Keratinocyte (primary cell): Measurements from ENCODE around the gene CISD1. TPM values are rescaled to one million over a fixed set of nuclear protein-coding genes. Genes with fewer than 3 reads are reported as not detected.
A peak's percentile ranks its signal among the peaks of the same experiment; 100 is the strongest.

Source experiments
- DNase-seq: peaks from one replicate; pipeline ENCODE4 v3.0.0-alpha.2; 2011; ENCODE audit warnings: low read depth, missing footprints, low spot score
- FAIRE-seq: peaks from 2 replicates; lab custom pipeline; 2011; peaks lifted over from hg19 to GRCh38; lab: Jason Lieb, UNC
- H2AFZ ChIP-seq: 2 replicates; pipeline ENCODE4 v1.6.0; 2012; ENCODE audit warnings: low read length, control low read depth, inconsistent platforms; ENCODE audit not compliant: control insufficient read depth
- H3K27ac ChIP-seq: 2 replicates; pipeline ENCODE4 v1.5.1; 2011; ENCODE audit warnings: low read length; ENCODE audit not compliant: control insufficient read depth, insufficient read depth
- H3K27me3 ChIP-seq: 3 replicates; pipeline ENCODE4 v1.6.0; 2011; ENCODE audit warnings: low read length; ENCODE audit not compliant: control insufficient read depth, insufficient read depth; ENCODE audit errors: extremely low read depth
- H3K36me3 ChIP-seq, 2 experiments: 2 replicates in 1 of 2; 3 replicates in 1 of 2; pipeline ENCODE4 v1.5.1; 2011; ENCODE audit warnings: low read length in 2 of 2, mild to moderate bottlenecking in 1 of 2; ENCODE audit not compliant: control insufficient read depth in 2 of 2, insufficient read depth in 2 of 2; ENCODE audit errors: extremely low read depth in 1 of 2
- H3K4me1 ChIP-seq: 3 replicates; pipeline ENCODE4 v1.5.1; 2011; ENCODE audit warnings: low read length; ENCODE audit not compliant: control insufficient read depth, insufficient read depth; ENCODE audit errors: extremely low read depth
- H3K4me2 ChIP-seq: 3 replicates; pipeline ENCODE4 v1.6.0; 2011; ENCODE audit warnings: low read depth, low read length; ENCODE audit not compliant: control insufficient read depth, insufficient read depth; ENCODE audit errors: extremely low read depth
- H3K4me3 ChIP-seq, 3 experiments: fragments of 200-600 bp in 1 of 3; sonication (generic) in 1 of 3; 2 replicates in 2 of 3; 3 replicates in 1 of 3; pipeline ENCODE4 v1.5.1; 2011 to 2016; ENCODE audit warnings: low read length in 3 of 3, mild to moderate bottlenecking in 3 of 3, control low read depth in 2 of 3, inconsistent platforms in 1 of 3, low read depth in 1 of 3, mixed read lengths in 1 of 3, mixed run types in 1 of 3, moderate library complexity in 1 of 3; ENCODE audit not compliant: control insufficient read depth in 2 of 3, insufficient read depth in 2 of 3; ENCODE audit errors: extremely low read depth in 1 of 3
- H3K79me2 ChIP-seq: 2 replicates; pipeline ENCODE4 v1.6.0; 2012; ENCODE audit warnings: low read length; ENCODE audit not compliant: control insufficient read depth, insufficient read depth
- H3K9ac ChIP-seq: 3 replicates; pipeline ENCODE4 v1.6.0; 2011; ENCODE audit warnings: low read length; ENCODE audit not compliant: control insufficient read depth, insufficient read depth; ENCODE audit errors: extremely low read depth
- H3K9me1 ChIP-seq: 3 replicates; pipeline ENCODE4 v1.6.0; 2011; ENCODE audit warnings: low read length; ENCODE audit not compliant: control insufficient read depth, insufficient read depth; ENCODE audit errors: extremely low read depth
- H3K9me3 ChIP-seq: 2 replicates; pipeline ENCODE4 v1.5.1; 2012; ENCODE audit warnings: low read depth, low read length; ENCODE audit not compliant: control insufficient read depth
- H4K20me1 ChIP-seq: 3 replicates; pipeline ENCODE4 v1.6.0; 2011; ENCODE audit warnings: low read length; ENCODE audit not compliant: control insufficient read depth, insufficient read depth; ENCODE audit errors: extremely low read depth
- EZH2 ChIP-seq: IDR thresholded peaks from one replicate; pipeline ENCODE4 v1.6.1; 2012; ENCODE audit warnings: inconsistent platforms, mild to moderate bottlenecking, low read length, moderate library complexity
- dilution Hi-C: fragments of 300-500 bp; cut with MboI; formaldehyde crosslinking; loops from one replicate; pipeline ENCODE4 v1.7.0; 2020; ENCODE audit warnings: low sequenced_read_pairs; ENCODE audit not compliant: extremely low pct_ligation_motif_present
- polyA minus RNA-seq, 3 experiments: library from RNA; depleted of rRNA, polyadenylated mRNA; stranded (reverse); fragments of >200 nt; gene quantifications; 1 replicate in 1 of 3; 2 replicates in 1 of 3; 3 replicates in 1 of 3; pipeline ENCODE4 v1.2.3, GENCODE V29; 2011
- polyA plus RNA-seq, 5 experiments: library from polyadenylated mRNA; depleted of rRNA in 3 of 5; stranded (reverse) in 3 of 5; stranded (forward) in 1 of 5; unstranded in 1 of 5; fragments of >200 nt; gene quantifications; 1 replicate in 1 of 5; 2 replicates in 3 of 5; 3 replicates in 1 of 5; pipeline versions ENCODE4 v1.2.1 to v1.2.3, GENCODE V29; 2011 to 2012; ENCODE audit warnings: missing spikeins in 2 of 5, low read depth in 1 of 5, low replicate concordance in 1 of 5
- TF ChIP-seq, protein P1 (sequence below), 3 experiments: IDR thresholded peaks in 1 of 3; conservative IDR thresholded peaks in 1 of 3; optimal IDR thresholded peaks in 1 of 3; 2 replicates in 2 of 3; 3 replicates in 1 of 3; pipeline versions ENCODE3 to v1.5.1; 2011; ENCODE audit warnings: low read length in 3 of 3, mild to moderate bottlenecking in 3 of 3, moderate library complexity in 2 of 3, control low read depth in 1 of 3, inconsistent platforms in 1 of 3; ENCODE audit not compliant: insufficient read depth in 2 of 3; ENCODE audit errors: extremely low read depth in 1 of 3

The CISD1 gene
- polyA plus RNA-seq (42.8 to 81.7 TPM (median 55.0 TPM) in 3 replicates), polyA minus RNA-seq (1.3 to 8.8 TPM (median 8.1 TPM) in 3 replicates)
- polyA plus RNA-seq (2011; ENCODE audit: low read depth) = 8.4 TPM
- 38.3 and 82.1 TPM in 2 replicates for polyA plus RNA-seq (2011; cell fraction: cytosol; rRNA removed)
- 26.0 and 38.1 TPM in 2 replicates for polyA plus RNA-seq (2011; cell fraction: nucleus; rRNA removed)
- polyA plus RNA-seq (2012; ENCODE audit: low replicate concordance) = 28.7 and 33.2 TPM in 2 replicates
- polyA minus RNA-seq (2011; cell fraction: cytosol; rRNA and poly(A)+ RNA removed) = 5.4 TPM
- polyA minus RNA-seq (2011; cell fraction: nucleus; rRNA and poly(A)+ RNA removed) = 2.4 and 5.7 TPM in 2 replicates

GRCh38 chr10:58268946-58269781 is at the start of gene CISD1:
CISD1 (plus strand) TSS chr10:58269162; CDS start chr10:58269274, 112 bp downstream.
- H3K4me3 ChIP-seq = peak within 1 kb of the TSS; percentile 69 to 97 (median 96)
- H3K4me1 ChIP-seq = peaks cover 30% of the 10 kb centered on the region
- H3K27ac ChIP-seq = peak within 1 kb of the TSS; percentile 97
- peak within 1 kb of the TSS; percentile 98 for H3K4me2 ChIP-seq
- no peaks in the 10 kb centered on the region for H4K20me1 ChIP-seq
- H3K79me2 ChIP-seq = peaks cover 63% of the 10 kb centered on the region
- peak within 1 kb of the TSS; percentile 96 for H2AFZ ChIP-seq
- no peaks in the 10 kb centered on the region for H3K9me3 ChIP-seq
- dilution Hi-C loops = no loop called here
- H3K27me3 ChIP-seq = no peaks in the 10 kb centered on the region
- H3K9ac ChIP-seq = peak within 1 kb of the TSS; percentile 94
- peak; percentile 77 for FAIRE-seq
- no peaks in the 10 kb centered on the region for H3K9me1 ChIP-seq
- no peaks in the 10 kb centered on the region for H3K36me3 ChIP-seq
- TF ChIP-seq, protein P1, sequence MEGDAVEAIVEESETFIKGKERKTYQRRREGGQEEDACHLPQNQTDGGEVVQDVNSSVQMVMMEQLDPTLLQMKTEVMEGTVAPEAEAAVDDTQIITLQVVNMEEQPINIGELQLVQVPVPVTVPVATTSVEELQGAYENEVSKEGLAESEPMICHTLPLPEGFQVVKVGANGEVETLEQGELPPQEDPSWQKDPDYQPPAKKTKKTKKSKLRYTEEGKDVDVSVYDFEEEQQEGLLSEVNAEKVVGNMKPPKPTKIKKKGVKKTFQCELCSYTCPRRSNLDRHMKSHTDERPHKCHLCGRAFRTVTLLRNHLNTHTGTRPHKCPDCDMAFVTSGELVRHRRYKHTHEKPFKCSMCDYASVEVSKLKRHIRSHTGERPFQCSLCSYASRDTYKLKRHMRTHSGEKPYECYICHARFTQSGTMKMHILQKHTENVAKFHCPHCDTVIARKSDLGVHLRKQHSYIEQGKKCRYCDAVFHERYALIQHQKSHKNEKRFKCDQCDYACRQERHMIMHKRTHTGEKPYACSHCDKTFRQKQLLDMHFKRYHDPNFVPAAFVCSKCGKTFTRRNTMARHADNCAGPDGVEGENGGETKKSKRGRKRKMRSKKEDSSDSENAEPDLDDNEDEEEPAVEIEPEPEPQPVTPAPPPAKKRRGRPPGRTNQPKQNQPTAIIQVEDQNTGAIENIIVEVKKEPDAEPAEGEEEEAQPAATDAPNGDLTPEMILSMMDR (optimal IDR thresholded peaks at IDR 0.05 in 1 of 3, IDR thresholded peaks at IDR 0.05 in 1 of 3, conservative IDR thresholded peaks at IDR 0.05 in 1 of 3; ENCODE audit: extremely low read depth in 1 of 3, insufficient read depth in 2 of 3, low read length in 3 of 3) = no peak
- no peak for TF ChIP-seq EZH2
- peak; percentile 96 for DNase-seq

- dilution Hi-C loops = no loop called here
- TF ChIP-seq, protein P1 (optimal IDR thresholded peaks at IDR 0.05 in 1 of 3, IDR thresholded peaks at IDR 0.05 in 1 of 3, conservative IDR thresholded peaks at IDR 0.05 in 1 of 3; ENCODE audit: extremely low read depth in 1 of 3, insufficient read depth in 2 of 3, low read length in 3 of 3) = no peak
- TF ChIP-seq EZH2 = no peak
- no peak overlapping the region for H3K27ac ChIP-seq
- H3K4me1 ChIP-seq = no peaks in the 10 kb centered on the region
- H2AFZ ChIP-seq = no peak overlapping the region
- H3K9me1 ChIP-seq = no peaks in the 10 kb centered on the region
- H4K20me1 ChIP-seq = no peaks in the 10 kb centered on the region
- FAIRE-seq (no peak), DNase-seq (no peak)
- no peak overlapping the region for H3K4me3 ChIP-seq
- H3K4me2 ChIP-seq = no peak overlapping the region
- H3K9ac ChIP-seq = no peak overlapping the region
- no peaks in the 10 kb centered on the region for H3K27me3 ChIP-seq
- H3K79me2 ChIP-seq = no peaks in the 10 kb centered on the region
- H3K36me3 ChIP-seq = no peaks in the 10 kb centered on the region
- no peaks in the 10 kb centered on the region for H3K9me3 ChIP-seq
These were observed 49.1 kb upstream of the CISD1 start for GRCh38 chr10:58219875-58220274.
